A549 (cell line): ENCODE results near the gene MAPK12. TPM values are rescaled to one million over a fixed set of nuclear protein-coding genes. Genes with fewer than 3 reads are reported as not detected.

Source experiments
- ATAC-seq, 2 experiments: fragments of 200-7000 bp in 1 of 2; fragments of >200 bp in 1 of 2; cut with Nextera tagmentation in 1 of 2; cut with Tn5 transposase in 1 of 2; 3 replicates each; pipeline versions ENCODE4 v1.8.0 to v1.9.1; 2018 to 2020; ENCODE audit warnings: mild to moderate bottlenecking in 1 of 2, moderate library complexity in 1 of 2
- CTCF ChIA-PET: fragments of 300-600 bp; sonication (Branson Sonifier 250); formaldehyde crosslinking; extraction: SDS; loops from one replicate; lab custom pipeline; 2021; ENCODE audit warnings: antibody characterized with exemption, inconsistent platforms; lab: Yijun Ruan, JAX
- POLR2A ChIA-PET: fragments of 350-600 bp; formaldehyde crosslinking; extraction: SDS; loops from one replicate; lab custom pipeline; 2021; ENCODE audit warnings: antibody characterized with exemption, inconsistent platforms; lab: Yijun Ruan, JAX
- DNase-seq, 2 experiments: peaks; one replicate each; pipeline versions ENCODE4 v3.0.0 to v3.0.0-alpha.2; 2011 to 2016; ENCODE audit warnings: low read depth in 1 of 2, low spot score in 1 of 2
- FAIRE-seq: peaks from 2 replicates; lab custom pipeline; 2011; peaks lifted over from hg19 to GRCh38; lab: Jason Lieb, UNC
- H3K27ac ChIP-seq, 2 experiments: fragments of >200 bp; sonication (Bioruptor Twin); formaldehyde crosslinking; 3 replicates each; pipeline ENCODE4 v1.5.1; 2016 to 2017
- H3K4me1 ChIP-seq: fragments of >200 bp; sonication (Bioruptor Twin); formaldehyde crosslinking; 3 replicates; pipeline ENCODE4 v1.6.1; 2016
- H3K4me2 ChIP-seq: fragments of >200 bp; sonication (Bioruptor Twin); formaldehyde crosslinking; 3 replicates; pipeline ENCODE4 v1.6.1; 2016
- H3K4me3 ChIP-seq: fragments of >200 bp; sonication (Bioruptor Twin); formaldehyde crosslinking; 3 replicates; pipeline ENCODE4 v1.5.1; 2016
- H3K9me3 ChIP-seq: fragments of >200 bp; sonication (Bioruptor Twin); formaldehyde crosslinking; 3 replicates; pipeline ENCODE4 v1.6.1; 2016
- ATOH8 ChIP-seq: fragments of 250-450 bp; sonication (Bioruptor Pico); IDR thresholded peaks from 2 replicates; pipeline ENCODE4 v1.5.0; 2020; ENCODE audit warnings: low read depth, mild to moderate bottlenecking, moderate library complexity
- CBX2 ChIP-seq: fragments of 200-600 bp; sonication (generic); IDR thresholded peaks from 2 replicates; pipeline ENCODE4 v1.6.1; 2016; ENCODE audit warnings: low read depth, mild to moderate bottlenecking, borderline replicate concordance
- CEBPB ChIP-seq, 2 experiments: fragments of >200 bp in 1 of 2; sonication (Bioruptor Twin) in 1 of 2; formaldehyde crosslinking in 1 of 2; IDR thresholded peaks; 2 replicates each; pipeline ENCODE4 v1.6.1; 2012 to 2016
- CHD2 ChIP-seq: fragments of 150-350 bp; IDR thresholded peaks from 2 replicates; pipeline ENCODE4 v1.6.1; 2014; ENCODE audit warnings: low read length; ENCODE audit not compliant: partially characterized antibody
- CHD4 ChIP-seq: fragments of 200-600 bp; sonication (generic); IDR thresholded peaks from 2 replicates; pipeline ENCODE4 v1.6.1; 2016; ENCODE audit warnings: antibody characterized with exemption, mild to moderate bottlenecking, borderline replicate concordance
- EHF ChIP-seq: fragments of 250-450 bp; sonication (Bioruptor Pico); IDR thresholded peaks from 2 replicates; pipeline ENCODE4 v1.5.0; 2020; ENCODE audit warnings: mild to moderate bottlenecking
- EHMT2 ChIP-seq: fragments of 200-600 bp; sonication (generic); IDR thresholded peaks from 2 replicates; pipeline ENCODE4 v1.6.1; 2016; ENCODE audit warnings: antibody characterized with exemption, low read depth, mild to moderate bottlenecking, moderate library complexity
- ESRRA ChIP-seq: fragments of 150-350 bp; IDR thresholded peaks from 2 replicates; pipeline ENCODE4 v1.6.1; 2014; ENCODE audit warnings: mild to moderate bottlenecking, low read length, borderline replicate concordance
- FOSB ChIP-seq: fragments of 250-450 bp; sonication (Bioruptor Pico); IDR thresholded peaks from 2 replicates; pipeline ENCODE4 v1.5.0; 2020; ENCODE audit warnings: mild to moderate bottlenecking, moderate library complexity
- FOSL2 ChIP-seq, 2 experiments: fragments of 450-650 bp in 1 of 2; fragments of >200 bp in 1 of 2; sonication (Bioruptor Twin) in 1 of 2; formaldehyde crosslinking; IDR thresholded peaks; 2 replicates each; pipeline versions ENCODE4 v1.5.0 to v1.6.1; 2016 to 2020; ENCODE audit warnings: mild to moderate bottlenecking in 1 of 2, moderate library complexity in 1 of 2
- GATA3 ChIP-seq: IDR thresholded peaks from 2 replicates; pipeline ENCODE4 v1.6.1; 2012; ENCODE audit warnings: borderline replicate concordance
- HDAC2 ChIP-seq: fragments of 200-600 bp; sonication (generic); IDR thresholded peaks from 2 replicates; pipeline ENCODE4 v1.6.1; 2016
- HEYL ChIP-seq: fragments of 250-450 bp; sonication (Bioruptor Pico); IDR thresholded peaks from 2 replicates; pipeline ENCODE4 v1.8.0; 2021; ENCODE audit warnings: mild to moderate bottlenecking, moderate library complexity
- HOXA7 ChIP-seq: fragments of 250-450 bp; sonication (Bioruptor Pico); IDR thresholded peaks from 2 replicates; pipeline ENCODE4 v1.5.0; 2020; ENCODE audit warnings: mild to moderate bottlenecking, moderate library complexity
- HOXB5 ChIP-seq: fragments of 250-450 bp; sonication (Bioruptor Pico); IDR thresholded peaks from 2 replicates; pipeline ENCODE4 v1.5.0; 2020; ENCODE audit warnings: mild to moderate bottlenecking, moderate library complexity
- JUNB ChIP-seq: fragments of >200 bp; sonication (Bioruptor Twin); formaldehyde crosslinking; IDR thresholded peaks from 2 replicates; pipeline ENCODE4 v1.6.1; 2016
- KDM1A ChIP-seq: fragments of 200-600 bp; sonication (generic); IDR thresholded peaks from 2 replicates; pipeline ENCODE4 v1.6.1; 2016; ENCODE audit warnings: low read depth, mild to moderate bottlenecking
- KDM5A ChIP-seq: fragments of 200-600 bp; sonication (generic); IDR thresholded peaks from 2 replicates; pipeline ENCODE4 v1.6.1; 2016; ENCODE audit warnings: antibody characterized with exemption, mild to moderate bottlenecking
- MAX ChIP-seq: IDR thresholded peaks from 2 replicates; pipeline ENCODE4 v1.6.1; 2012
- NPAS2 ChIP-seq: fragments of 250-450 bp; sonication (Bioruptor Pico); IDR thresholded peaks from 2 replicates; pipeline ENCODE4 v1.8.0; 2022; ENCODE audit warnings: mild to moderate bottlenecking, moderate library complexity, borderline replicate concordance
- PBX3 ChIP-seq: IDR thresholded peaks from 2 replicates; pipeline ENCODE4 v1.6.1; 2012
- POLR2A ChIP-seq: IDR thresholded peaks from 2 replicates; pipeline ENCODE4 v1.6.1; 2012; ENCODE audit warnings: mild to moderate bottlenecking, low read length
- RNF2 ChIP-seq: fragments of 200-600 bp; sonication (generic); IDR thresholded peaks from 2 replicates; pipeline ENCODE4 v1.6.1; 2016; ENCODE audit warnings: low read depth, mild to moderate bottlenecking, antibody characterized with exemption, moderate library complexity, borderline replicate concordance
- SMC3 ChIP-seq: fragments of >200 bp; sonication (Bioruptor Twin); formaldehyde crosslinking; IDR thresholded peaks from 3 replicates; pipeline ENCODE4 v1.6.1; 2018; ENCODE audit warnings: inconsistent platforms
- SREBF2 ChIP-seq: fragments of 450-650 bp; IDR thresholded peaks from 2 replicates; pipeline ENCODE4 v1.6.1; 2014; ENCODE audit warnings: mild to moderate bottlenecking, moderate library complexity
- TFCP2L1 ChIP-seq: fragments of 250-450 bp; sonication (Bioruptor Pico); IDR thresholded peaks from 2 replicates; pipeline ENCODE4 v1.5.0; 2021; ENCODE audit warnings: mild to moderate bottlenecking
- USF2 ChIP-seq: fragments of 450-650 bp; IDR thresholded peaks from 2 replicates; pipeline ENCODE4 v1.6.1; 2014; ENCODE audit warnings: antibody characterized with exemption
- ZC3H11A ChIP-seq: fragments of 450-650 bp; IDR thresholded peaks from 2 replicates; pipeline ENCODE4 v1.6.1; 2014; ENCODE audit warnings: antibody characterized with exemption, mild to moderate bottlenecking
- ZFP36 ChIP-seq: fragments of 450-650 bp; IDR thresholded peaks from 2 replicates; pipeline ENCODE4 v1.6.1; 2014; ENCODE audit warnings: borderline replicate concordance; ENCODE audit not compliant: partially characterized antibody
- ZNF302 ChIP-seq: fragments of 250-450 bp; sonication (Bioruptor Pico); IDR thresholded peaks from 2 replicates; pipeline ENCODE4 v1.9.0; 2021; ENCODE audit warnings: inconsistent platforms, mild to moderate bottlenecking, moderate library complexity
- ZSCAN20 ChIP-seq: fragments of 250-450 bp; sonication (Bioruptor Pico); IDR thresholded peaks from 2 replicates; pipeline ENCODE4 v1.8.0; 2022; ENCODE audit warnings: mild to moderate bottlenecking, moderate library complexity
- WGBS: methylation state at CpG from one replicate; pipeline ENCODE4 v1.1.6; 2017; ENCODE audit errors: missing lambda C conversion rate; 5-methylcytosine and 5-hydroxymethylcytosine counted together
- polyA plus RNA-seq, 4 experiments: library from polyadenylated mRNA; depleted of rRNA in 3 of 4; stranded (reverse); fragments of >200 nt; fragmentation: RNase III in 1 of 4; extraction: RNeasy Plus Mini Kit Qiagen cat#74134 plus additional on column Dnase treatment in 1 of 4; gene quantifications; 2 replicates in 3 of 4; 3 replicates in 1 of 4; pipeline ENCODE4 v1.2.3, GENCODE V29; 2011 to 2017

The MAPK12 gene
- polyA plus RNA-seq, 2 of the 4 experiments (the other 2 are of a cell fraction), result 12.5 to 25.8 TPM

GRCh38 chr22:50264104-50264745 is 2.7 kb upstream of the MAPK12 start:
- CTCF ChIA-PET, result interaction anchor here (1.1 to 4.8 kb wide), 7 partner anchors 10 to 261 kb away, joined by 4 to 27 read pairs (median 4); partner anchors contain the start of genes HDAC10 and SCO2
- H3K27ac ChIP-seq, result no peak overlapping the region
- no peak for FAIRE-seq

GRCh38 chr22:50262973-50263617 is 1.6 kb upstream of the MAPK12 start:
- Histone ChIP-seq H3K4me2 (peak overlapping the region; percentile 90), H3K9me3 (no peaks in the 10 kb centered on the region), H3K27ac (peak overlapping the region; percentile 98 to 99), H3K4me3 (no peak overlapping the region), H3K4me1 (peaks cover 29% of the 10 kb centered on the region)
- 68% methylated on average over 6 of the region's 9 CpGs for WGBS
- no peak for FAIRE-seq
- no peak for ATAC-seq
- TF ChIP-seq SREBF2, result no peak
- no peak for TF ChIP-seq ZFP36
- no peak for TF ChIP-seq ZNF302
- TF ChIP-seq MAX, result no peak
- no peak for TF ChIP-seq NPAS2 (CRISPR knock-in tag)
- no peak for TF ChIP-seq ESRRA
- no peak for TF ChIP-seq CHD2
- POLR2A ChIA-PET, result no interaction called here
- DNase-seq, result no peak
- CTCF ChIA-PET, result interaction anchor here (0.6 to 2.3 kb wide), 8 partner anchors 11 to 263 kb away, joined by 3 to 18 read pairs (median 4); partner anchors contain the start of gene SCO2

More at GRCh38 chr22:50264104-50264745, 2.7 kb upstream of the MAPK12 start:
- no peaks in the 10 kb centered on the region for H3K9me3 ChIP-seq
- no peak overlapping the region for H3K4me2 ChIP-seq
- no peak for DNase-seq
- no peak for ATAC-seq
- POLR2A ChIA-PET, result no interaction called here
- H3K4me1 ChIP-seq, result peaks cover 40% of the 10 kb centered on the region
- no peak for TF ChIP-seq POLR2A
- TF ChIP-seq RNF2, result no peak
- TF ChIP-seq ZC3H11A, result no peak
- TF ChIP-seq CHD2, result no peak
- no peak for TF ChIP-seq HEYL (CRISPR knock-in tag)
- no peak for TF ChIP-seq CBX2
- no peak for TF ChIP-seq HDAC2
- TF ChIP-seq KDM5A, result no peak
- TF ChIP-seq USF2, result no peak
- no peak for TF ChIP-seq ZSCAN20 (CRISPR knock-in tag)
- no peak for TF ChIP-seq CEBPB (IDR thresholded peaks at IDR 0.05)
- TF ChIP-seq JUNB, result no peak
- no peak for TF ChIP-seq PBX3
- TF ChIP-seq EHMT2, result no peak
- H3K4me3 ChIP-seq, result no peak overlapping the region
- WGBS, result 92% methylated on average over 6 of the region's 15 CpGs

- FAIRE-seq, result no peak
- Histone ChIP-seq H3K4me2 (peak overlapping the region; percentile 90), H3K27ac (peak overlapping the region; percentile 98 to 99), H3K4me1 (peaks cover 26% of the 10 kb centered on the region), H3K9me3 (no peaks in the 10 kb centered on the region), H3K4me3 (no peak overlapping the region)
- peak in 1 of 2 experiments; percentile 50 for DNase-seq
- ChIA-PET CTCF (interaction anchor here (0.6 to 2.3 kb wide), 7 partner anchors 10 to 97 kb away, joined by 3 to 18 read pairs (median 3); no protein-coding TSS in a partner anchor), POLR2A (no interaction called here)
- 37% methylated on average over 6 of the region's 7 CpGs for WGBS
- ATAC-seq, result peak; percentile 19 to 56; a peak in 3 of 6 replicates
- TF ChIP-seq FOSL2 (IDR thresholded peaks at IDR 0.05), result no peak
- no peak for TF ChIP-seq FOSL2 (CRISPR knock-in tag; IDR thresholded peaks at IDR 0.05)
- no peak for TF ChIP-seq NPAS2 (CRISPR knock-in tag)
- no peak for TF ChIP-seq HOXB5 (CRISPR knock-in tag)
- TF ChIP-seq HEYL (CRISPR knock-in tag), result no peak
- TF ChIP-seq HOXA7, result no peak
- no peak for TF ChIP-seq KDM1A
- TF ChIP-seq ATOH8 (CRISPR knock-in tag), result no peak
- no peak for TF ChIP-seq FOSB
- no peak for TF ChIP-seq HDAC2
- no peak for TF ChIP-seq EHF (CRISPR knock-in tag)
- TF ChIP-seq TFCP2L1 (CRISPR knock-in tag), result no peak
- TF ChIP-seq SMC3, result no peak
- no peak for TF ChIP-seq RNF2
- no peak for TF ChIP-seq GATA3
- no peak for TF ChIP-seq PBX3
- TF ChIP-seq CHD4, result no peak
Observed at GRCh38 chr22:50262460-50262911, 1.0 kb upstream of the MAPK12 start.
